SK-N-SH (cell line): Measurements from ENCODE around the gene RCN1. TPM values are rescaled to one million over a fixed set of nuclear protein-coding genes. Genes with fewer than 3 reads are reported as not detected.

Source experiments
- CTCF ChIA-PET: fragments of 300-600, 350-600 bp; formaldehyde crosslinking; extraction: SDS; loops from one replicate; lab custom pipeline; 2021; lab: Yijun Ruan, JAX
- POLR2A ChIA-PET: fragments of 350-600 bp; sonication (Branson Sonifier 250); formaldehyde crosslinking; extraction: SDS; loops from one replicate; lab custom pipeline; 2020; ENCODE audit warnings: antibody characterized with exemption, inconsistent platforms; lab: Yijun Ruan, JAX
- DNase-seq: peaks from one replicate; pipeline ENCODE4 v3.0.0; 2012
- H2AFZ ChIP-seq: fragments of 200-600 bp; sonication (generic); 2 replicates; pipeline ENCODE4 v1.8.1; 2016; ENCODE audit warnings: antibody characterized with exemption, mild to moderate bottlenecking, low read depth
- H3F3A ChIP-seq: fragments of 200-600 bp; sonication (generic); replicated peaks from 2 replicates; pipeline ENCODE3; 2016; ENCODE audit warnings: antibody characterized with exemption, mild to moderate bottlenecking; ENCODE audit not compliant: insufficient read depth
- H3K27ac ChIP-seq, 2 experiments: fragments of 200-500 bp in 1 of 2; fragments of 200-600 bp in 1 of 2; sonication (Bioruptor generic) in 1 of 2; sonication (generic), shearing (Covaris generic) in 1 of 2; 2 replicates each; pipeline versions ENCODE4 v1.5.1 to v1.6.1; 2014 to 2016; ENCODE audit warnings: low read depth in 2 of 2, inconsistent platforms in 1 of 2, low read length in 1 of 2, mild to moderate bottlenecking in 1 of 2, mixed read lengths in 1 of 2
- H3K27me3 ChIP-seq: fragments of 200-600 bp; sonication (generic), shearing (Covaris generic); 2 replicates; pipeline ENCODE4 v1.6.1; 2016; ENCODE audit warnings: mixed run types; ENCODE audit not compliant: insufficient read depth
- H3K36me3 ChIP-seq, 2 experiments: fragments of 200-500 bp in 1 of 2; fragments of 200-600 bp in 1 of 2; sonication (Bioruptor generic) in 1 of 2; sonication (generic) in 1 of 2; replicated peaks in 1 of 2; 2 replicates each; pipeline versions ENCODE3 to v1.5.1; 2014 to 2016; ENCODE audit warnings: low read length in 1 of 2, mild to moderate bottlenecking in 1 of 2; ENCODE audit not compliant: insufficient read depth in 2 of 2, control insufficient read depth in 1 of 2
- H3K4me1 ChIP-seq, 2 experiments: fragments of 200-500 bp in 1 of 2; fragments of 200-600 bp in 1 of 2; sonication (Bioruptor generic) in 1 of 2; sonication (generic), shearing (Covaris generic) in 1 of 2; 2 replicates each; pipeline versions ENCODE4 v1.5.1 to v1.6.1; 2014 to 2016; ENCODE audit warnings: low read depth in 1 of 2, low read length in 1 of 2, mixed run types in 1 of 2; ENCODE audit not compliant: insufficient read depth in 2 of 2, control insufficient read depth in 1 of 2
- H3K4me2 ChIP-seq: fragments of 200-600 bp; sonication (generic), shearing (Covaris generic); 2 replicates; pipeline ENCODE4 v1.6.1; 2017; ENCODE audit warnings: mixed run types
- H3K4me3 ChIP-seq, 2 experiments: fragments of 200-500 bp in 1 of 2; fragments of 200-600 bp in 1 of 2; sonication (Bioruptor generic) in 1 of 2; sonication (generic), shearing (Covaris generic) in 1 of 2; 2 replicates each; pipeline versions ENCODE4 v1.5.1 to v1.8.1; 2014 to 2016; ENCODE audit warnings: low read depth in 2 of 2, inconsistent platforms in 1 of 2, low read length in 1 of 2, mild to moderate bottlenecking in 1 of 2, mixed read lengths in 1 of 2, moderate library complexity in 1 of 2
- H3K79me2 ChIP-seq: fragments of 200-600 bp; sonication (generic); 2 replicates; pipeline ENCODE4 v1.8.1; 2017; ENCODE audit warnings: mild to moderate bottlenecking; ENCODE audit not compliant: insufficient read depth
- H3K9ac ChIP-seq: fragments of 200-600 bp; sonication (generic); 2 replicates; pipeline ENCODE4 v1.6.1; 2017; ENCODE audit warnings: mixed run types
- H3K9me2 ChIP-seq: fragments of 200-600 bp; sonication (generic); 2 replicates; pipeline ENCODE4 v1.6.1; 2017; ENCODE audit warnings: mixed run types
- H3K9me3 ChIP-seq: fragments of 200-600 bp; sonication (generic); 2 replicates; pipeline ENCODE4 v1.6.1; 2017; ENCODE audit warnings: mixed run types, mild to moderate bottlenecking, moderate library complexity
- H4K20me1 ChIP-seq: fragments of 200-600 bp; sonication (generic); 2 replicates; pipeline ENCODE4 v1.6.1; 2017; ENCODE audit warnings: mild to moderate bottlenecking, mixed run types; ENCODE audit not compliant: insufficient read depth
- JUND ChIP-seq: IDR thresholded peaks from 2 replicates; pipeline ENCODE4 v1.4.0; 2012
- NFIC ChIP-seq: IDR thresholded peaks from 2 replicates; pipeline ENCODE4 v1.4.0; 2012; ENCODE audit warnings: borderline replicate concordance
- PBX3 ChIP-seq: IDR thresholded peaks from 2 replicates; pipeline ENCODE4; 2012
- RCOR1 ChIP-seq: fragments of 150-350 bp; IDR thresholded peaks from 2 replicates; pipeline ENCODE4 v1.6.1; 2017; ENCODE audit warnings: antibody characterized with exemption, low read length
- RXRA ChIP-seq: IDR thresholded peaks from 2 replicates; pipeline ENCODE4 v1.4.0; 2012; ENCODE audit warnings: low read depth, mild to moderate bottlenecking, borderline replicate concordance
- TAF1 ChIP-seq: IDR thresholded peaks from 2 replicates; pipeline ENCODE4 v1.6.1; 2012; ENCODE audit warnings: low read depth, mild to moderate bottlenecking, low read length, moderate library complexity, borderline replicate concordance
- WGBS: methylation state at CpG from one replicate; pipeline ENCODE4 v1.1.6; 2017; ENCODE audit warnings: low lambda C conversion rate; 5-methylcytosine and 5-hydroxymethylcytosine counted together
- polyA plus RNA-seq, 3 experiments: library from polyadenylated mRNA; depleted of rRNA; stranded (reverse); fragments of >200 nt; gene quantifications; 2 replicates each; pipeline ENCODE4 v1.2.3, GENCODE V29; 2012

Gene RCN1
- polyA plus RNA-seq, 1 of the 3 experiments (the other 2 are of a cell fraction) = 63.3 TPM

GRCh38 chr11:32152216-32152615, 61.3 kb downstream of the RCN1 start:
- Histone ChIP-seq H4K20me1 (no peaks in the 10 kb centered on the region), H3F3A (no peaks in the 10 kb centered on the region), H3K27me3 (no peaks in the 10 kb centered on the region; the same call in 1 of the 2 replicates), H3K9me2 (no peaks in the 10 kb centered on the region), H3K36me3 (no peaks in the 10 kb centered on the region), H3K79me2 (no peaks in the 10 kb centered on the region)
- no peak for DNase-seq
- POLR2A ChIA-PET = no interaction called here
- CTCF ChIA-PET = interaction anchor here (1.2 kb wide), 1 partner anchor 24 kb away, joined by 3 read pairs; no protein-coding TSS in a partner anchor
- 17% methylated on average over 9 of the region's 9 CpGs for WGBS
- TF ChIP-seq TAF1 (no peak), JUND (no peak), PBX3 (no peak)
- TF ChIP-seq, all 33 proteins: peak for 0
- H3K4me1 ChIP-seq = no peaks in the 10 kb centered on the region
- H3K9me3 ChIP-seq = no peaks in the 10 kb centered on the region
- H3K4me2 ChIP-seq = no peak overlapping the region
- no peak overlapping the region for H3K9ac ChIP-seq
- no peak overlapping the region for H3K27ac ChIP-seq
- no peak overlapping the region for H2AFZ ChIP-seq
- no peak overlapping the region for H3K4me3 ChIP-seq

- Histone ChIP-seq H3K27me3 (no peaks in the 10 kb centered on the region; the same call in 1 of the 2 replicates), H2AFZ (no peak overlapping the region), H3K4me1 (no peaks in the 10 kb centered on the region), H3K4me3 (no peak overlapping the region), H3K9me2 (no peaks in the 10 kb centered on the region), H3K9me3 (no peaks in the 10 kb centered on the region)
- 34% methylated on average over 3 of the region's 3 CpGs for WGBS
- CTCF ChIA-PET = interaction anchor here (0.7 to 1.2 kb wide), 2 partner anchors 23 to 79 kb away, joined by 3 read pairs; no protein-coding TSS in a partner anchor
- TF ChIP-seq NFIC = no peak
- TF ChIP-seq, all 33 proteins: peak for 0
- Histone ChIP-seq H3K9ac (no peak overlapping the region), H3K36me3 (no peaks in the 10 kb centered on the region), H3K79me2 (no peaks in the 10 kb centered on the region), H4K20me1 (no peaks in the 10 kb centered on the region), H3F3A (no peaks in the 10 kb centered on the region), H3K27ac (no peak overlapping the region), H3K4me2 (no peak overlapping the region)
- no peak for DNase-seq
- POLR2A ChIA-PET = no interaction called here
These were observed 61.9 kb downstream of the RCN1 start for GRCh38 chr11:32152821-32153220.

GRCh38 chr11:32153747-32154146, 62.9 kb downstream of the RCN1 start:
- no peak overlapping the region for H3K27ac ChIP-seq
- DNase-seq = no peak
- H3K9ac ChIP-seq = no peak overlapping the region
- ChIA-PET CTCF (interaction anchor here (1.5 kb wide), 1 partner anchor 102 kb away, joined by 7 read pairs; no protein-coding TSS in a partner anchor), POLR2A (no interaction called here)
- no peaks in the 10 kb centered on the region for H3K9me3 ChIP-seq
- H4K20me1 ChIP-seq = no peaks in the 10 kb centered on the region
- H3K4me2 ChIP-seq = no peak overlapping the region
- TF ChIP-seq RCOR1 = no peak
- TF ChIP-seq RXRA = no peak
- TF ChIP-seq, all 33 proteins: peak for 0
- no peak overlapping the region for H2AFZ ChIP-seq
- no peaks in the 10 kb centered on the region for H3K4me1 ChIP-seq
- H3K36me3 ChIP-seq = no peaks in the 10 kb centered on the region
- H3K9me2 ChIP-seq = no peaks in the 10 kb centered on the region
- no peaks in the 10 kb centered on the region for H3F3A ChIP-seq
- H3K79me2 ChIP-seq = no peaks in the 10 kb centered on the region
- H3K4me3 ChIP-seq = no peak overlapping the region
- 0% methylated on average over 1 of the region's 1 CpG for WGBS
- no peaks in the 10 kb centered on the region; the same call in 1 of the 2 replicates for H3K27me3 ChIP-seq
